PC-3 (cell line): ENCODE data around the gene HPSE2. TPM values are rescaled to one million over a fixed set of nuclear protein-coding genes. Genes with fewer than 3 reads are reported as not detected.

ENCODE experiments used
- ATAC-seq: fragments of 200-7000 bp; cut with Tn5 transposase; 2 replicates; pipeline ENCODE4 v1.9.1; 2020; ENCODE audit warnings: mild to moderate bottlenecking, moderate library complexity
- BruUV-seq: library from RNA; stranded (reverse); fragments of 400-500 nt; replicated peaks from 2 replicates; lab custom pipeline; 2021; lab: Mats Ljungman, UMichigan
- CTCF ChIA-PET: fragments of 300-600 bp; sonication (Branson Sonifier 250); formaldehyde crosslinking; loops from one replicate; lab custom pipeline; 2022; ENCODE audit warnings: antibody characterized with exemption; lab: Charles Lee
- POLR2A ChIA-PET: fragments of 300-600 bp; sonication (Branson Sonifier 250); formaldehyde crosslinking; loops from one replicate; lab custom pipeline; 2022; ENCODE audit warnings: antibody characterized with exemption; ENCODE audit not compliant: unreplicated experiment; lab: Charles Lee
- DNase-seq: peaks from one replicate; pipeline ENCODE4 v3.0.0-alpha.2; 2015
- H2AFZ ChIP-seq: fragments of 300-600 bp; sonication (generic); 2 replicates; pipeline ENCODE4 v1.6.0; 2016; ENCODE audit warnings: antibody characterized with exemption, low read length
- H3F3A ChIP-seq: fragments of 300-600 bp; sonication (generic); one replicate; pipeline ENCODE4 v1.6.0; 2017; ENCODE audit warnings: antibody characterized with exemption, low read length, control low read depth, mild to moderate bottlenecking; ENCODE audit not compliant: unreplicated experiment
- H3K27ac ChIP-seq: fragments of 300-600 bp; sonication (generic); 2 replicates; pipeline ENCODE4 v1.5.1; 2016; ENCODE audit warnings: mild to moderate bottlenecking, low read length
- H3K27me3 ChIP-seq: fragments of 300-600 bp; sonication (generic); 2 replicates; pipeline ENCODE4 v1.6.1; 2016; ENCODE audit warnings: low read length, mixed read lengths
- H3K36me3 ChIP-seq: fragments of 300-600 bp; sonication (generic); 2 replicates; pipeline ENCODE4 v1.6.1; 2016; ENCODE audit warnings: low read depth, mixed run types, low read length, mixed read lengths
- H3K4me1 ChIP-seq: fragments of 300-600 bp; sonication (generic); 2 replicates; pipeline ENCODE4 v1.5.1; 2016; ENCODE audit warnings: low read length; ENCODE audit not compliant: insufficient read depth
- H3K4me2 ChIP-seq: fragments of 300-600 bp; sonication (generic); 2 replicates; pipeline ENCODE4 v1.6.0; 2016; ENCODE audit warnings: low read length
- H3K4me3 ChIP-seq: fragments of 300-600 bp; sonication (generic); 2 replicates; pipeline ENCODE4 v1.5.1; 2016; ENCODE audit warnings: mild to moderate bottlenecking, low read length, mixed read lengths
- H3K79me2 ChIP-seq: fragments of 300-600 bp; sonication (generic); 2 replicates; pipeline ENCODE4 v1.6.1; 2017; ENCODE audit warnings: low read length, mixed read lengths
- H3K9ac ChIP-seq: fragments of 300-600 bp; sonication (generic); 2 replicates; pipeline ENCODE4 v1.6.0; 2016; ENCODE audit warnings: mild to moderate bottlenecking, low read length
- H3K9me2 ChIP-seq: fragments of 300-600 bp; sonication (generic); replicated peaks from 2 replicates; pipeline ENCODE4 v1.6.1; 2016; ENCODE audit warnings: mixed run types, low read length, mixed read lengths
- H3K9me3 ChIP-seq: fragments of 300-600 bp; sonication (generic); 2 replicates; pipeline ENCODE4 v1.6.1; 2016; ENCODE audit warnings: low read length, mixed read lengths
- H4K20me1 ChIP-seq: fragments of 300-600 bp; sonication (generic); 2 replicates; pipeline ENCODE4 v1.6.1; 2016; ENCODE audit warnings: low read length, mixed read lengths
- CTCF ChIP-seq: fragments of 300-600 bp; sonication (generic); conservative IDR thresholded peaks from 2 replicates; pipeline ENCODE4 v1.5.1; 2017; ENCODE audit warnings: antibody characterized with exemption, low read depth, mild to moderate bottlenecking, low read length
- EZH2 ChIP-seq: fragments of 300-600 bp; sonication (generic); IDR thresholded peaks from one replicate; pipeline ENCODE4 v1.6.1; 2017; ENCODE audit warnings: antibody characterized with exemption, mild to moderate bottlenecking, low read length; ENCODE audit not compliant: unreplicated experiment
- EZH2phosphoT487 ChIP-seq: fragments of 300-600 bp; sonication (generic); IDR thresholded peaks from 2 replicates; pipeline ENCODE4 v1.6.1; 2018; ENCODE audit warnings: mild to moderate bottlenecking, antibody characterized with exemption, low read length, borderline replicate concordance
- intact Hi-C: fragments of 100-400 bp; cut with micrococcal nuclease; formaldehyde crosslinking; loops from 2 replicates; pipeline ENCODE4 v1.9.0; 2023
- total RNA-seq: library from RNA; depleted of rRNA; stranded (reverse); fragments of >200 nt; gene quantifications from 2 replicates; pipeline ENCODE4 v1.2.3, GENCODE V29; 2014

Gene HPSE2
- total RNA-seq, 1 experiment from 2014 or later: 0.15 TPM

GRCh38 chr10:98430427-98430826 lies 805.2 kb downstream of the HPSE2 start:
- Histone ChIP-seq H2AFZ (no peak overlapping the region), H3K9me3 (no peaks in the 10 kb centered on the region), H3K27ac (no peak overlapping the region), H3K27me3 (no peaks in the 10 kb centered on the region), H3K9ac (no peak overlapping the region), H3K4me3 (no peak overlapping the region), H3K4me1 (peaks cover 13% of the 10 kb centered on the region), H3K36me3 (no peaks in the 10 kb centered on the region), H3K4me2 (no peak overlapping the region), H3K9me2 (no peaks in the 10 kb centered on the region), H3F3A (no peaks in the 10 kb centered on the region), H3K79me2 (no peaks in the 10 kb centered on the region), H4K20me1 (no peaks in the 10 kb centered on the region)
- no peak for ATAC-seq
- TF ChIP-seq EZH2phosphoT487 (no peak), CTCF (no peak), EZH2 (no peak)
- DNase-seq: no peak
- POLR2A ChIA-PET: no interaction called here
- CTCF ChIA-PET: no interaction called here
- intact Hi-C loops: no loop called here
- no TSS peak for BruUV-seq

GRCh38 chr10:98429320-98430072 lies 806.2 kb downstream of the HPSE2 start:
- H3K36me3 ChIP-seq: no peaks in the 10 kb centered on the region
- no peaks in the 10 kb centered on the region for H3K79me2 ChIP-seq
- no peak overlapping the region for H3K4me3 ChIP-seq
- no peak for ATAC-seq
- no peak overlapping the region for H3K4me2 ChIP-seq
- no peaks in the 10 kb centered on the region for H4K20me1 ChIP-seq
- H3F3A ChIP-seq: no peaks in the 10 kb centered on the region
- H3K4me1 ChIP-seq: peaks cover 7% of the 10 kb centered on the region
- intact Hi-C loops: no loop called here
- no TSS peak for BruUV-seq
- POLR2A ChIA-PET: no interaction called here
- no peak overlapping the region for H2AFZ ChIP-seq
- no peak overlapping the region for H3K27ac ChIP-seq
- TF ChIP-seq CTCF: no peak
- no peak for TF ChIP-seq EZH2
- no peak for TF ChIP-seq EZH2phosphoT487
- H3K27me3 ChIP-seq: no peaks in the 10 kb centered on the region
- no peak overlapping the region for H3K9ac ChIP-seq
- H3K9me3 ChIP-seq: no peaks in the 10 kb centered on the region
- DNase-seq: no peak
- no peaks in the 10 kb centered on the region for H3K9me2 ChIP-seq
- CTCF ChIA-PET: no interaction called here

- no peak for DNase-seq
- TF ChIP-seq EZH2: no peak
- TF ChIP-seq EZH2phosphoT487: no peak
- no peak for TF ChIP-seq CTCF
- Histone ChIP-seq H3K4me3 (no peak overlapping the region), H4K20me1 (no peaks in the 10 kb centered on the region), H3K27me3 (no peaks in the 10 kb centered on the region), H3K9me3 (no peaks in the 10 kb centered on the region), H3K79me2 (no peaks in the 10 kb centered on the region), H3K36me3 (no peaks in the 10 kb centered on the region), H3F3A (no peaks in the 10 kb centered on the region), H3K27ac (no peak overlapping the region), H2AFZ (no peak overlapping the region), H3K9ac (no peak overlapping the region), H3K4me1 (no peaks in the 10 kb centered on the region), H3K4me2 (no peak overlapping the region), H3K9me2 (no peaks in the 10 kb centered on the region)
- ChIA-PET POLR2A (interaction anchor here (0.7 kb wide), 1 partner anchor 70 kb away, joined by 18 read pairs; no protein-coding TSS in a partner anchor), CTCF (no interaction called here)
- intact Hi-C loops: no loop called here
- no peak for ATAC-seq
- no TSS peak for BruUV-seq
Measured at GRCh38 chr10:98427011-98427515, 808.6 kb downstream of the HPSE2 start.
